GM18508 (cell line): ENCODE results near the gene ENPEP.

ENCODE experiments used
- ATAC-seq: cut with Tn5 transposase; IDR thresholded peaks from one replicate; pipeline ENCODE4 v1.9.1; 2021; ENCODE audit warnings: moderate number of reproducible peaks; ENCODE audit not compliant: insufficient read depth, unreplicated experiment

The ENPEP gene

GRCh38 chr4:110589297-110589696, 113.3 kb downstream of the ENPEP start:
- no peak for ATAC-seq

GRCh38 chr4:110595583-110595982, 119.6 kb downstream of the ENPEP start:
- ATAC-seq = no peak

- ATAC-seq = no peak
Measured at GRCh38 chr4:110596431-110596830, 120.5 kb downstream of the ENPEP start.

- no peak for ATAC-seq
Measured at GRCh38 chr4:110597582-110597981, 121.6 kb downstream of the ENPEP start.

GRCh38 chr4:110602061-110602460, 126.1 kb downstream of the ENPEP start:
- ATAC-seq = no peak

GRCh38 chr4:110605077-110605476, 129.1 kb downstream of the ENPEP start:
- ATAC-seq = no peak

GRCh38 chr4:110609044-110609750, 133.2 kb downstream of the ENPEP start:
- ATAC-seq = no peak

GRCh38 chr4:110610620-110610939, 134.6 kb downstream of the ENPEP start:
- ATAC-seq = no peak

GRCh38 chr4:110610940-110611831, 135.2 kb downstream of the ENPEP start:
- peak; percentile 88 for ATAC-seq

- ATAC-seq = no peak
Measured at GRCh38 chr4:110611968-110612447, 136.1 kb downstream of the ENPEP start.

- ATAC-seq = no peak
Measured at GRCh38 chr4:110612631-110613269, 136.8 kb downstream of the ENPEP start.

- ATAC-seq = no peak
Measured at GRCh38 chr4:110613745-110614144, 137.8 kb downstream of the ENPEP start.

- no peak for ATAC-seq
Measured at GRCh38 chr4:110614173-110614963, 138.4 kb downstream of the ENPEP start.
